Loucy (cell line): Measurements from ENCODE around the gene APBB2.

ENCODE experiments used
- H2AFZ ChIP-seq: fragments of 200-600 bp; sonication (generic); 2 replicates; pipeline ENCODE4 v1.6.0; 2016; ENCODE audit warnings: antibody characterized with exemption, mild to moderate bottlenecking, low read length, moderate library complexity
- H3F3A ChIP-seq: fragments of 200-600 bp; 2 replicates; pipeline ENCODE4 v1.6.0; 2016; ENCODE audit warnings: antibody characterized with exemption, low read depth, mild to moderate bottlenecking
- H3K27me3 ChIP-seq: fragments of 200-600 bp; sonication (generic); 2 replicates; pipeline ENCODE4 v1.6.1; 2014; ENCODE audit warnings: low read length, mild to moderate bottlenecking; ENCODE audit not compliant: insufficient read depth, poor library complexity, severe bottlenecking
- H3K36me3 ChIP-seq: fragments of 200-600 bp; sonication (generic); 2 replicates; pipeline ENCODE4 v1.6.1; 2016; ENCODE audit warnings: low read length; ENCODE audit not compliant: insufficient read depth
- H3K4me1 ChIP-seq: fragments of 200-600 bp; sonication (generic); 2 replicates; pipeline ENCODE4 v1.5.1; 2014; ENCODE audit warnings: low read length, mild to moderate bottlenecking; ENCODE audit not compliant: insufficient read depth, poor library complexity, severe bottlenecking
- H3K4me2 ChIP-seq: fragments of 200-600 bp; sonication (generic); 2 replicates; pipeline ENCODE4 v1.6.0; 2014; ENCODE audit warnings: antibody characterized with exemption, low read length, low read depth, mild to moderate bottlenecking; ENCODE audit not compliant: poor library complexity, severe bottlenecking
- H3K4me3 ChIP-seq: fragments of 200-600 bp; sonication (generic); 2 replicates; pipeline ENCODE4 v1.5.1; 2014; ENCODE audit warnings: low read length, mild to moderate bottlenecking, mixed read lengths; ENCODE audit not compliant: poor library complexity, severe bottlenecking
- H3K79me2 ChIP-seq: fragments of 200-600 bp; sonication (generic); 2 replicates; pipeline ENCODE4 v1.6.1; 2014; ENCODE audit warnings: low read length; ENCODE audit not compliant: insufficient read depth
- H3K9ac ChIP-seq: fragments of 200-600 bp; sonication (generic); 2 replicates; pipeline ENCODE4 v1.6.0; 2014; ENCODE audit warnings: mild to moderate bottlenecking, low read depth, low read length, moderate library complexity; ENCODE audit not compliant: poor library complexity, severe bottlenecking
- H3K9me2 ChIP-seq: fragments of 200-600 bp; sonication (generic); replicated peaks from 2 replicates; pipeline ENCODE4 v1.6.1; 2016; ENCODE audit warnings: low read depth, low read length, mixed read lengths
- H3K9me3 ChIP-seq: fragments of 200-600 bp; sonication (generic); 2 replicates; pipeline ENCODE4 v1.6.1; 2014; ENCODE audit warnings: mild to moderate bottlenecking, antibody characterized with exemption, low read length, low read depth; ENCODE audit not compliant: insufficient read depth
- H4K20me1 ChIP-seq: fragments of 200-600 bp; sonication (generic); 2 replicates; pipeline ENCODE4 v1.6.0; 2014; ENCODE audit warnings: antibody characterized with exemption, low read length, mild to moderate bottlenecking; ENCODE audit not compliant: insufficient read depth, poor library complexity, severe bottlenecking
- CTCF ChIP-seq: fragments of 200-600 bp; sonication (generic); conservative IDR thresholded peaks from 2 replicates; pipeline ENCODE4 v1.5.1; 2014; ENCODE audit warnings: mild to moderate bottlenecking, antibody characterized with exemption, low read length
- EZH2phosphoT487 ChIP-seq: fragments of 200-600 bp; IDR thresholded peaks from 2 replicates; pipeline ENCODE4 v1.6.1; 2018; ENCODE audit warnings: antibody characterized with exemption, mild to moderate bottlenecking, moderate library complexity, borderline replicate concordance

APBB2 gene

GRCh38 chr4:41067369-41067768 lies 147.0 kb downstream of the APBB2 start:
- Histone ChIP-seq H2AFZ (no peak overlapping the region), H3K9ac (no peak overlapping the region), H3K9me2 (no peaks in the 10 kb centered on the region), H3K4me3 (no peak overlapping the region), H3K4me2 (no peak overlapping the region), H4K20me1 (no peaks in the 10 kb centered on the region), H3K4me1 (no peaks in the 10 kb centered on the region), H3K9me3 (no peaks in the 10 kb centered on the region), H3K36me3 (no peaks in the 10 kb centered on the region), H3F3A (no peaks in the 10 kb centered on the region), H3K79me2 (no peaks in the 10 kb centered on the region), H3K27me3 (no peaks in the 10 kb centered on the region)
- no peak for TF ChIP-seq EZH2phosphoT487
- TF ChIP-seq CTCF, result no peak

GRCh38 chr4:41066049-41066448 lies 148.3 kb downstream of the APBB2 start:
- Histone ChIP-seq H3K4me1 (no peaks in the 10 kb centered on the region), H3K4me3 (no peak overlapping the region), H3K9me2 (no peaks in the 10 kb centered on the region), H3K27me3 (no peaks in the 10 kb centered on the region), H3K9me3 (no peaks in the 10 kb centered on the region), H3K4me2 (no peak overlapping the region), H3K36me3 (no peaks in the 10 kb centered on the region), H3F3A (no peaks in the 10 kb centered on the region), H3K9ac (no peak overlapping the region), H4K20me1 (no peaks in the 10 kb centered on the region), H3K79me2 (no peaks in the 10 kb centered on the region), H2AFZ (no peak overlapping the region)
- TF ChIP-seq CTCF, result no peak

DNA sequence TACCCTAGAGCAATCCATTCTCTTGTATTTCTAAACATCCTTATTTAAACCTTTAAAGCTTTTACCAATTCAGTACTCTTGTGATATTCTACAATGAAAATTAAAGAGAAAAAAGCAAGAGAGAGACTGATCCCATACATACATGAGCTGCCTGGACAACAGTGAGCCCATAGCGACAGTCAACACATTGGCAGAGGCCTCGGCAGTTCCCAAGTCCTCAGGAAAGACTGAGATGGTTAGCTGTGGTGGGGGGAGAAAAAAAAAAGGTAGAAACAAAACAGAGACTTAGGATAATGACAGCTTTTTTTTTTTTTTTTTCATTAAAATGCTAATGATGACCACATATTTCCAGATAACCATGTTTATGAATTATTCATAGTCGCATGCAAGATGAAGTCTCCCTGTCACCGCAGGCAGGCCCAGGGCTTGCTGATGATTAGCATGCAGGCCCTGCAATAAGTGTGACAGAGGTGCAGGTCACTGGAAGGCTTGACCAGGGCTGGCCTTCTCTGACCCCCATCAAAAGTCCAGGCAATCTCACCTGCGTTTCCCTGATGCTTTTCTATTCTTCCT lies 148.8 kb downstream of the APBB2 start:
- Histone ChIP-seq H3K9me2 (no peaks in the 10 kb centered on the region), H3K36me3 (no peaks in the 10 kb centered on the region), H3F3A (no peaks in the 10 kb centered on the region), H3K9ac (no peak overlapping the region), H3K79me2 (no peaks in the 10 kb centered on the region), H3K9me3 (no peaks in the 10 kb centered on the region), H3K27me3 (no peaks in the 10 kb centered on the region), H2AFZ (no peak overlapping the region), H3K4me1 (no peaks in the 10 kb centered on the region), H4K20me1 (no peaks in the 10 kb centered on the region), H3K4me2 (no peak overlapping the region), H3K4me3 (no peak overlapping the region)
- TF ChIP-seq EZH2phosphoT487 (no peak), CTCF (no peak)
